GM19438 (cell line): ENCODE measurements around the gene YPEL4.

Experiments used
- ATAC-seq: cut with Tn5 transposase; IDR thresholded peaks from one replicate; pipeline ENCODE4 v1.9.1; 2021; ENCODE audit warnings: low read depth; ENCODE audit not compliant: unreplicated experiment

The YPEL4 gene

DNA sequence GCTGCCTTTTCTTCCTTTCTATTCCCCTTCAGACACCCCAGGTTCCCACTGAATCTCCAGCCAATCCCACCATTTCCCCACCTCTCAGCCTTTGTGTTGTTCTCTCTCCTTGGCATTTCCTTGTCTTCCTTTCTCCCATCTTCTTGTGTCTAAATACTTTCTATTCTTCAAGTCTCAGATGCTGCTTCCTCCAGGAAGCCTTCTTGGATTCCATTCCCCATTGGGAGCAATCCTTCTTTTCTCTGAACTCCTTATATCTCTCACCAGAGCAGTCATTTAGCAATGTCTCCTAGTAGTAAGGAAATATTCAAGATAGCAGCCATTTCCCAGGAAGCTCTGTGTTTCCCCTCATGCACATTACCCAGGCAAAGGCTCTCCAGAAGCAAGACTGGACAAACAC, 15.4 kb downstream of the YPEL4 start:
- ATAC-seq, result no peak

DNA sequence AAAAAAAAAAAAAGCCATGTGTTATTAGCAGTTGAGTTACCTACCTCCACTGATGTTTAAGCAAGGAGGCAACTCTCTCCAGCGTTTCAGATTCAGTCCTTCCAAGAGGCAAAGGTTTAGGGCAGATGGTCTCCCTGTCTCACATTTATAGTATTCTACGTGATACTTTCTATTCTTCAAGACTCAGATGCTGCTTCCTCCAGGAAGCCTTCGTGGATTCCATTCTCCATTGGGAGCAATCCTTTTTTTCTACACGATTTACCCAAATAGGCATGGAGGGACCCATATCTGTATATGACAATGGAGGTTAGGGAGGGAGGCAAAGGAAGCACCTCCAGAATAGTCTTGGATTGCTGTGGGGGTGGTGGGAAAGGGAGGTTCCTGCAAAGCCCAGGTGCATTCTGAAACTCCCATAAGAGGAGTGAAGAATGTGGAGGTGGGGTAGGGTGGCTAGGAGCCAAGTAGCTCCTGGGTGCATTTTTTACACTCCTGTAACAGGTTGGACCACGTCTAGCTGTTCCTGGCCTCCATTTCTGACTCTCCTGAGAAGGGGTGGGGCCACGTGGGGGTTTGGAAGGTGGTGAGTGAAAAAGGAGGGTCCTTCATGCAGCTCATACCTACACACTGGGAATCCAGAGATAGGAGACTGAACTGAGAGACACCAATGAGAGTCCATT, 16.2 kb downstream of the YPEL4 start:
- ATAC-seq, result no peak

DNA sequence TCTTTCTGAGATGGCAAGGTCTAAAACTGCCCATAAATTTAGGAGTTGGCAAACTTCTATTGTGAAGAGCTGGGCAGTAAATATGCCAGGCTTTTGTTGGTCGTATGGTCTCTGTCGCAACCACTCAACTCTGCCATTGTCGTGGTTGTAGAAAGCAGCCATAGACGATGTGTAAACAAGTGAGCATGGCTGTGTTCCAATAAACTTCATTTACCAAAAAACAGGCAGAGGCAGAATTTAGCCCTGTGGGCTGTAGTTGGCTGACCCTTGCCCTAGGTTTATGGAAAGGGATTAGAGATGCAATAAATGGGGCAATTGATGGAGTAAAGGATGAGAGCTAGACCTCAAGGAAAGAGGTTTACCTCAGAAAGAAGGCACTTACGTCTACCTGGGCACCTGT, 17.6 kb downstream of the YPEL4 start:
- ATAC-seq, result no peak

DNA sequence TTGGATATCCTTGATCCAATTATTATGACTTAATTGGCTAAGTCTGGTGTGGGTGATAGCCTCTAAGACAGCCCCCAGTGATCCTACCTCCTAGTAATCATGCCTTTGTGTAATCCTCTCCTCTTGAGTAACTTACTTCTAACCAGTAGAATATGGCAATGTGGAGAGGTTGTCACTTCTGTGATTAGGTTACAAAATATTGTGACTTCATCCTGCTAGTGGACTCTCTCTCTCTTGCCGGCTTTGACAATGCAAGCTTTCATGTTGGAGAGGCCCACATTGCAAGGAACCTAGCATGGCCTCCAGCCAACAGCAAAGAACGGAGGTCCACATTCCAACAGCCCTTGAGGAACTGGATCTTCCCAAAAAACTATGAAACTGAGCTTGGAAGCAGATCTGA, 19.5 kb downstream of the YPEL4 start:
- ATAC-seq, result no peak

DNA sequence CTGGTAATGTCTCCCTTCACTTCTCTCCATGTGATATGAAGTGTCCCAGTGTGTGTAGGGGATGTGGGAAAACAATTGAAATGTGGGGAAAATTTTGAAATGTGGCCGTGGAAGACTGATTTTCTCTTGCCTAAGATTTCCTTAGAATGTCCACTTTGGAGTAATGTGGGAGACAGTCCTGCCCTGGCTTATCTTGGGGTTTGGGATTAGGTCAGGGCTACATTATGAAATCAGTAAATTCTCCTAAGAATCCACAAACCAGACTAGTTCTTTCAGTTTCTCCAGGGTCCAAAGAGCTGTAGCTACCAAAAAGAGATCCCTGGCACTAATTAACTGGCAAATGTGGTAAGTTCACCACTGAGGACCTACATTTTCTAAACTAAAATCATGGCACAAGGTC, 22.8 kb downstream of the YPEL4 start:
- ATAC-seq, result no peak

DNA sequence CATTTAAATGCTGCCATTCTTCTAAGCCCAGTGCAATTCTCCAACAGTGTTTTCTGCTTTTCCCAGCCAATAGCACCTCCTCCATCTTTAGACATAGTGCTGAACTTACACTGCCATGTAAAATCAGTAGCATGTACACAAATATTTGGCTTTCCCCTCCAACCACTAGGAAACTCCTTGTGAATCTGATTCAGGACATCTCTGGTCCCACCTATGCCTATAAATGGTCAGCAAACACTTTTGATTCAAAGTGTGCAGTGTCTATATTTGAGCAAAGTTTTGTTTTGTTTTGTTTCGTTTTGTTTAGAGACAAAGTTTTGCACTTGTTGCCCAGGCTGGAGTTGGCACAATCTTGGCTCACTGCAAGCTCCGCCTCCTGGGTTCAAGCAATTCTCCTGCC, 24.8 kb downstream of the YPEL4 start:
- ATAC-seq, result no peak

DNA sequence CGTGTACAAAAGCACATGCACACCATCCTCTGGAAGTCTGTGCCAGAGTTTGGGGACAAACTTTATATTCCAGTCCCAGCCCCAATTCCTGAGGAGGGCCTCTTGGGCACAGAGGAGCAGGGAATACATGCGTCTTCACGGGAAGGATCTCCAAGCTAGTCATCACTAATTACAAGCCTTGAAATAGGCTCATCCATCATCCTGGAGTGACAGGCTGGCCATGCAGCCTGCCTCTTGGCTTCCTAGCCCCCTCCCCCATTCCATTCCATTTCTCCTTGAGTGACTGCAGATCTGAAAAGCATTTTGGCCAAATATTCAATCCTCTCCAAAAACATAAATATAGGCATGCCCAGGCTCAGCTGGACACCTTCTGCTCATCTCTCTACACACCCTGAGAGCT, 27.4 kb downstream of the YPEL4 start:
- no peak for ATAC-seq

DNA sequence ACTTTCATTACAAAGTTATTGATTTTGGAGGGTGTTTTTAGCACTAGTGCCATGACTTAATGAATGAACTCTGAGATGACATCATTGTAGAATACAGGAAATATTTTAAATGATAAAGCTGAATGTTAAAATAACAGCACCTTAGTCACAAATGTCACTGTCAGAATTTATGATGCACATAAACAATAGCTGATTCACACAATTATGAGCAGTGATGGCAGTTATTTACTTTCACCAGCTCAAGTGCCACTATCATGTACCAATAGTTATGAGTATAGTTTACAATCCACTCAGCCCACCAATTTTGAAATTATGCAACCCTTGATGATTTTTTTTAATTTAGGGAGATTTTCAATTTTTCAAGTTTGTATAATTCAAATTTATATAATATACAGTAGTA, 29.2 kb downstream of the YPEL4 start:
- ATAC-seq, result no peak

DNA sequence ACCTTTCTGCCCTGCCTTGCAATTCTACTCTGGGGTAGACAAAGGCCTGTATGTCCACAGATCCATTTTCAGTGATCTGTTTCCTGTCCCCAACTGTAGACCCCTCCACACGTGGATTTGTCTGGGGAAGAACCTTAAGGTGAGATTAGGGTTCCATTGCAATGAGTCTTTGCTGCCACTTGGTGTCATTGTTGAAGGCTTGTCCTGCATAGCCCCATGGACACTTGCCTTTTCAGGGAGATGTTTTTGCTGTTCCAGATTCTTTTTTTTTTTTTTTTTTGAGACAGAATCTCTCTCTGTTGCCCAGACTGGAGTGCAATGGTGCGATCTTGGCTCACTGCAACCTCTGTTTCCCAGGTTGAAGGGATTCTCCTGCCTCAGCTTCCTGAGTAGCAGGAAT, 30.4 kb downstream of the YPEL4 start:
- no peak for ATAC-seq

DNA sequence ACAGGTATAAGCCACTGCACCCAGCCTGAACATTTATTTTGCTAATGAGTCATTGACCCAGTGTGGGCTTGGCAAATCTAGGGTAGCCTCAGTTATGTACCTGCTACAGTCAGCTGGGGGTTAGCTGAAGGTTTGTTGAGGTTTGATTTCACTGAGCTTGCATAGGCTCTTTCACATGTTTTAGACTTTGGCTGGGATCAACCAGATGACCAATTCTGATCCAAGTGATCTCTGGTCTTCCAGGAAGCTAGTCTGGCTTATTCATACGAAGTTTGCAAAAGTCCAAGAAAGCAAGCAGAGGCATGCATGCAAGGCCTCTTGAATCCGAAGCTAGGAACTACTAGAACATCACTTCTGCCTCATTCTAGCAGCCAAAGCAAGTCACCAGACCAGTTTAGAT, 31.3 kb downstream of the YPEL4 start:
- ATAC-seq, result no peak

DNA sequence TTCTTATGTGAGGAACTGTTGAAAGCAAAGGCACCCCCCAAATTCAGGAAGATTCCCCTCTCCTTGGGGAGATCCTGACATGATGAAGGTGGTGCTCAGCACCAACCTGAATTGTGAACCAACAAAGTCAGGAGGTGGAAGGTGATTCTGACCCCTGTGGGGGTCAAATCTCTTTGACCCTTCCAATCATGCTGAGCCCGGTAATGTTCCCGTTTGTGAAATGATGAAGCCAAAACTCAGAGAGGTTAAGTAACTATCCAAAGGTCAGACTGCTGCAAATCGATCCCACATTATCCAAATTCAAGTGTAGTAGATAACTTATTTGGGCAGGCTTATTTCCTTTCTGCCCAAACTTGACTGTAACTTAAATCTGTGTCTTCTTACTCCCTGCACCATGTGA, 33.1 kb downstream of the YPEL4 start:
- no peak for ATAC-seq

DNA sequence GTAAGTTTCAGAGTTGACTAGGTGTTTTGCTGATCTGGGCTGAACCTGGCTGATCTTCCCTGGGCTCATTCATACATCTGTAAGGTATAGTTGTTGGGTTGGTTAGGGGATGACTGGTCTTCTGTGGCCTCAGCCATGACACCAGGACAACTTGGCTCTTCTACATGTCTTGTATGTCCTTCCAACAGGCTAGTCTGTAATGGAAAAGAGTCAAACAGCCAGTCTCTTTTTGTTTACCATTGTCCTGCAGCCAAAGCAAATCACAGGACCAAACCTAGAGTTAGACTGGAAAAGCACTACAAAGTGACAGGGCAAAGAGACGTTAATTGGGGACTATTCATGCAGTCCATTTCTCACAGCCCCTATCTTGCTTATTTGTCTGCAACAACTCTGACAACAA, 34.4 kb downstream of the YPEL4 start:
- ATAC-seq, result no peak

DNA sequence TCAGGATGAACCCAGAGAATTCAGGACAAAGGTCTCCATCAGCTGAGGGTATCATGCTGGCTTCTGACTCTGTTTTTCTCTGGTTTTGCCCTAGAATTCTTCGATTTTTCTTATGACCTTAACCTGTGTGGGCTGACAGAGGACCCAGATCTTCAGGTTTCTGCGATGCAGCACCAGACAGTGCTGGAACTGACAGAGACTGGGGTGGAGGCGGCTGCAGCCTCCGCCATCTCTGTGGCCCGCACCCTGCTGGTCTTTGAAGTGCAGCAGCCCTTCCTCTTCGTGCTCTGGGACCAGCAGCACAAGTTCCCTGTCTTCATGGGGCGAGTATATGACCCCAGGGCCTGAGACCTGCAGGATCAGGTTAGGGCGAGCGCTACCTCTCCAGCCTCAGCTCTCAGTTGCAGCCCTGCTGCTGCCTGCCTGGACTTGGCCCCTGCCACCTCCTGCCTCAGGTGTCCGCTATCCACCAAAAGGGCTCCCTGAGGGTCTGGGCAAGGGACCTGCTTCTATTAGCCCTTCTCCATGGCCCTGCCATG, 35.4 kb downstream of the YPEL4 start:
- ATAC-seq, result no peak

DNA sequence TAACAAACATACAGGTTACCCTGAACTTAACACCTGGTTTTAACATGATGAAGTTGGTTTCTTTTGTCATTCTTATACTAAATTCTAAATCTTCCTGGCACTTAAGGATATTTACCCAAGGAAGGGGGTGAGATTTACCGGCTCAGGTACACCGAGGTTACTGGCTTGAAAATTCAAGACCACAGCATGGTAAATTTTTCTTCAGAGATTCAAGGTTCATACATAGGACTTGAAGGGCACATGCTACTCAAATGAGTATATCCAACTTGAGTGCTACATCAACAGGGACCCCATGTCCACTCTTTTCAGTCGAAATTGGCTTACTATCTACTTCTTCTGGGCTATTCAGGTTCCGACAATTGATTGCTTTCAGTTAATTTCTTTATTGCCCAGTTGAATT, 39.5 kb downstream of the YPEL4 start:
- ATAC-seq, result no peak

DNA sequence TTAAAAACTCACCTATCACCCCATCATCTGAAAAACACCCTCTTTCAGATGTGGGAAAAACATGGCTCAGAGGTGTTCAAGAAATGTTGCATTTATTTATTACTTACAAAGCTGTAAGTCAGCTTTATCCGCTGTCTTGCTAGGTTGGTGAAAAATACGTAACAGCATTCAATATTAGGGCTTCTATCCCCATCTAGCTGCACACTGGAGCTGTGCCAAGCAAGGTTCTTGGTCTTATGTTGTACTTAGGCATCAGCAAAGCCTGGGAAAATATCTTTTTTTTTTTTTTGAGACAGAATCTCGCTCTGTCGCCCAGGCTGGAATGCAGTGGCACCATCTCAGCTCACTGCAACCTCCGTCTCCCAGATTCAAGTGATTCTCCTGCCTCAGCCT, 44.7 kb downstream of the YPEL4 start:
- no peak for ATAC-seq

DNA sequence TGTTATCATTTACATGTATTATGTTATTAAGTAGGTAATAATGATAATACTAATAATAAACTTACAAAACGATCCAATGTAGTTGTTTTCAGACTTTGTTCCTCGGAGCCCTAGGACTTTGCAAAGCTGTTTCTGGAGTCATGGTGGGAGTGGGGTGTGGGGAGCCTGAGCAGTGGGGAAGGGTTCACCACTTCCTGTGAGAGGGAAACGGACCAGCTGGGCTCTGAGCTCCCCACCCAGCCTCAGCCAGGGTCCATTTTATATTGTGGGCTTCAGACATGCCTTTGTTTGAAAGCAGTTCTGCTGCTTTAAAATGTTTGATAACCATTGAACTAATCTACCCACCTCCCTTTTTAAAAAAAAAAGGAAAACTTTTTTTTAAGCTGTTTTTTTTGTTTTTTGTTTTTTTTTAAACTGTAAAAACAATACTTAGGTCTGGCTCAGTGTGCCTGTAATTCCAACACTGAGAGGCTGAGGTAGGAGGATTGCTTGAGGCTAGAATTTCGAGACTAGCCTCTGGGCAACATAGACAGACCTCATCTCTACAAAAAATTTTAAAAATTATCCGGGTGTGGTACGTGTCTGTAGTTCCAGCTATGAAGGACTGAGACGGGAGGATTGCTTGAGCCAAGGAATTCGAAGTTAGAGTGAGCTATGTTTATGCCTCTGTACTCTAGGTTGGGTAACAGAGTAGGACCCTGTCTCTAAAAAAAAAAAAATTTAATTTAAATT, 45.2 kb downstream of the YPEL4 start:
- no peak for ATAC-seq

DNA sequence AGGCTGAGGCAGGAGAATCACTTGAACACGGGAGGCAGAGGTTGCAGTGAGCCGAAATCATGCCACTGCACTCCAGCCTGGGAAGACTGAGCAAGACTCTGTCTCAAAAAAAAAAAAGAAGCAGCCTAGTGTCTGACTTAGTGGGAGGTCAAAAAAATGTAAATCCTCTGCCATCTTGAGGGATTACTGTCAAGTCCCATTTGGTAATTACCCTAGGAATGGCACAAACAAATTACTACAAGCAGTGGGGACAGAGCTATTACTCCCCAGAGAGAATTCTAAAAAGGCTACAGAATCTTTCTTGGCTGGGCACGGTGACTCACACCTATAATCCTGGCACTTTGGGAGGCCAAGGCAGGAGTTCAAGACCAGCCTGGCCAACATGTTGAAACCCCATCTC, 48.4 kb downstream of the YPEL4 start:
- ATAC-seq, result no peak

DNA sequence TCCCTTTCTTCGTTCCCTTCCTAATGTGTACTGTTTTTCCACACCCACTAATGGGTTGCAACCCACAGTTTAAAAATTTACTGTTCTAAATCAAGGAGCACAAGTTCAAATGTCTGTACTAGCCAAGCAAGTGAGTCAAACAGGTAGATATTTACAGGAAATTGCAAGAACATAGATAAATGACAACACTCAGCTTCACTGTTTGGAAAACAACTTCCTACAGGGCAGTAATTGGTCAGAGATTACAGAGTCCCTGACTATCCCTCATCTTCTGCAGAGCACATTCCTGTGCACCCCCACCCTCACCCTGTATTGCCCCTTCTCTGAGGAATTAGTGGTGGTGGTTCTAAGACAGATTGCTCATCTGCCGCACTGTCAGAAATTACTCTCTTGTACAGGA, 50.3 kb downstream of the YPEL4 start:
- ATAC-seq, result no peak

DNA sequence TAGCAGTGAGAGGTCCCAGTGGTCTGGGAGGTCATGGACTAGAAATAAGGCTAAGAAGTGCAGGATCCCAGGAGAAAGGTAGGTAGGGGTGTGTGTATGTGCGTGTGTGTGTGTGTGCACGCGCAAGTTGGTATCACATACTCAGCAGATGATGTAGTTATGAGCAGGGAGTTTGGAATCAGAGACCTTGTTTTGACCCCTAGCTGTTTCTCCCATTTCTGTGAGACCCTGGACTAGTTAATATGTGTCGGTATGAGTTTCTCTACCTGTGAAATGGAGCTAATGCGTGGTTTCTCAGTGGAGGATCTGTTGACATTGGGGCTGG, 50.9 kb downstream of the YPEL4 start:
- ATAC-seq, result no peak

DNA sequence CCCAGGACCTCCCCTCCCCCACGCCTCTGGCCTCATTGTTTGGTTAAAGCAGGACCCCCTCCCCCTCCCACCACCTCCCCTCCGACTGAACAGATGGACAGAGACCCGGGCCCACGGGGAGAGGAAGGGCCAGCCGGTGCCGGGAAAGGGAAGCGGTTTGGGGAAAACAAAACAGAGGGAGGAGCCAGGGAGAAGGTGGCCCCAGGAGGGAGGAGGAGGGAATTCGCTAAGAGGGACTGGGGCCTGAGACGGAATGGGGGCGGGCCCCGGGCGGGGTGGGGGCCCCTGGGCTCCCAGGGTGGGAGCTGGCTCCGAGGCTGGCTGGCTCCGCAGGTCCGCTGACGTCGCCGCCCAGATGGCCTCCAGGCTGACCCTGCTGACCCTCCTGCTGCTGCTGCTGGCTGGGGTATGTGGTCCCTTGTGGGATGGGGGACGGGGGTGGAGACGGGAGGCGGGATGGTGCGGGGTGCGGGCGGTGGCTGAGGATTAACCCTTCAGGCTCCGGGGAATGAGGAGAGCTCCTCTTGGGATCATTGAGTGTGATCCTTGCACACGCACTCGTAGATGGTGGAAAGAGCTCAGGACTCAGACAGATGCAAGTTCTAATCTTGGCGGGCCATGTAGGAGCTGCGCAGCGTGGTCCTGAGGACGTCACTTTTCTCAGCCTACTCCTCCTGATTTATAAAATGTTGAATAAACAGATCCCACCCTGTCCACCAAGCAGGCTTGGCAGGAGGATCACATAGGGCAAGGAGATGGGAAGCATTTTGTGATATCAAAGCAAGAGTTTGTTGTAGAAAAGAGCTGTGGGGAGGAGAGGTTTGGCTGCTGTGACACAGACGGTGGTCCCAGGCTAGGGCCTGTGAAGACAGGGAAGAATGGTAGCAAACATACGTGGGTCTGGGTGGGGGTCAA, 51.5 kb downstream of the YPEL4 start:
- ATAC-seq, result no peak

DNA sequence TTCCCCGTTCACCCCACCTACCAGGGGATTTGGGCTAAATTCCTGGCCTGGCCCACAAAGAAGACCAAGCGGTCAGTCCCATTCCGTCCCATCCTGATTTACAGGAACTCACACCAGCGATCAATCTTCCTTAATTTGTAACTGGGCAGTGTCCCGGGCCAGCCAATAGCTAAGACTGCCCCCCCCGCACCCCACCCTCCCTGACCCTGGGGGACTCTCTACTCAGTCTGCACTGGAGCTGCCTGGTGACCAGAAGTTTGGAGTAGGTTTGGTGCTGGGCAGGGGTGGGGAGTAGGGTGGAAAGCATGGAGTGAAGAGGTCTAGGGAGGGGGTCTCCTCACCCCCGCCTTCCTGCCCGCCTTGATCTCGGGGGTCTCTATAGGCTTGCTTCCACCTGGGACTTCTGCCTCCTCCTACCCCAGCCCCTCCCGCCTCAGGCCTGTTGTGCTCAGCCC, 52.2 kb downstream of the YPEL4 start, which contains the start of gene SERPING1:
Gene SERPING1, plus strand, starts transcription at position 225 of the 455 bp plus-strand sequence. CDS start 586 bp downstream, outside the sequence.
- no peak for ATAC-seq
